GM23248 (cell line): ENCODE results near the gene AGAP1.

Experiments used
- EZH2 ChIP-seq: fragments of 200-600 bp; sonication (generic); IDR thresholded peaks from 2 replicates; pipeline ENCODE4 v1.6.1; 2018; ENCODE audit warnings: antibody characterized with exemption, mild to moderate bottlenecking; ENCODE audit not compliant: insufficient read depth, poor library complexity, severe bottlenecking
- EZH2phosphoT487 ChIP-seq: fragments of 200-600 bp; sonication (generic); IDR thresholded peaks from 2 replicates; pipeline ENCODE4 v1.6.1; 2018; ENCODE audit warnings: antibody characterized with exemption, moderate library complexity, mild to moderate bottlenecking, low read depth; ENCODE audit not compliant: insufficient read depth

- TF ChIP-seq EZH2 (no peak), EZH2phosphoT487 (no peak)
Measured at GRCh38 chr2:235949567-235950472, 456.0 kb downstream of the AGAP1 start.
